Lower leg skin (tissue), 4 donors: Measurements from ENCODE around the gene RPS6KB2. TPM values are rescaled to one million over a fixed set of nuclear protein-coding genes. Genes with fewer than 3 reads are reported as not detected.

ENCODE experiments used
- DNase-seq, 2 donors: peaks; one replicate each; pipeline ENCODE4 v3.0.0-alpha.2; 2019; ENCODE audit warnings: low spot score in 2 of 2
- H3K4me3 ChIP-seq: fragments of 200-600 bp; sonication (generic); 2 replicates; pipeline ENCODE4 v1.5.1; 2017; ENCODE audit warnings: mild to moderate bottlenecking, low read depth; ENCODE audit not compliant: poor library complexity, severe bottlenecking
- CTCF ChIP-seq, 3 donors: fragments of 450-650 bp; IDR thresholded peaks; one replicate each; pipeline ENCODE4 v1.5.1; 2016; ENCODE audit warnings: antibody characterized with exemption in 3 of 3, mild to moderate bottlenecking in 3 of 3, moderate library complexity in 2 of 3
- POLR2A ChIP-seq, 2 donors: fragments of 450-650 bp; IDR thresholded peaks; one replicate each; pipeline ENCODE4 v1.6.1; 2016 to 2017; ENCODE audit warnings: antibody characterized with exemption in 2 of 2, mild to moderate bottlenecking in 1 of 2, moderate library complexity in 1 of 2
- WGBS, 2 donors: methylation state at CpG; one replicate each; pipeline ENCODE4 v1.1.5; 2018; 5-methylcytosine and 5-hydroxymethylcytosine counted together
- intact Hi-C: fragments of 100-400 bp; cut with DNase I; formaldehyde crosslinking; loops from one replicate; pipeline ENCODE4 v1.15.0; 2023; ENCODE audit warnings: low total_unique reads
- total RNA-seq, 4 donors: library from RNA; depleted of rRNA; stranded (reverse); fragments of >200 nt; gene quantifications; one replicate each; pipeline ENCODE4 v1.1.0, GENCODE V29; 2016

RPS6KB2 gene
- total RNA-seq, 4 donors from 2014 or later = 154 to 264 (median 203) TPM

GRCh38 chr11:67482275-67482826, 54.1 kb downstream of the RPS6KB2 start:
- 31 to 45% methylated on average over 19 of the region's 19 CpGs for WGBS, 2 donors
- intact Hi-C loops = no loop called here
- no peak for DNase-seq
- H3K4me3 ChIP-seq = no peak overlapping the region
- TF ChIP-seq CTCF (IDR thresholded peaks at IDR 0.05) = no peak
- TF ChIP-seq POLR2A (IDR thresholded peaks at IDR 0.05) = no peak

GRCh38 chr11:67482827-67483798, 54.8 kb downstream of the RPS6KB2 start, which contains the start of gene AIP:
AIP (plus strand) TSS chr11:67483026; CDS start chr11:67483159, 133 bp downstream.
- intact Hi-C loops = no loop called here
- 10 to 12% methylated on average over 46 to 59 of the region's 60 CpGs for WGBS, 2 donors

GRCh38 chr11:67483831-67484665, 55.8 kb downstream of the RPS6KB2 start:
- whole genome bisulfite sequencing, 2 donors = 83 to 85% methylated on average over 16 of the region's 16 CpGs
- intact Hi-C loops = no loop called here
- TF ChIP-seq CTCF (IDR thresholded peaks at IDR 0.05) (no peak), POLR2A (IDR thresholded peaks at IDR 0.05) (no peak)
- DNase-seq = no peak
- no peak overlapping the region for H3K4me3 ChIP-seq

More at GRCh38 chr11:67482827-67483798, 54.8 kb downstream of the RPS6KB2 start, which contains the start of gene AIP:
- H3K4me3 ChIP-seq = peak within 1 kb of the TSS; percentile 26
- peak; percentile 98 to 99 for DNase-seq
- peak in 1 of 2 donors; percentile 6 for TF ChIP-seq POLR2A (IDR thresholded peaks at IDR 0.05)
- TF ChIP-seq CTCF (IDR thresholded peaks at IDR 0.05) = no peak

- DNase-seq = no peak
- 71 to 78% methylated on average over 11 of the region's 11 CpGs for WGBS, 2 donors
- intact Hi-C loops = no loop called here
- no peak for TF ChIP-seq CTCF (IDR thresholded peaks at IDR 0.05)
- no peak for TF ChIP-seq POLR2A (IDR thresholded peaks at IDR 0.05)
- no peak overlapping the region for H3K4me3 ChIP-seq
Measured at GRCh38 chr11:67484847-67485311, 56.6 kb downstream of the RPS6KB2 start.

Other genes starting within 250 kb of the RPS6KB2 start
- 100 to 1,000 TPM in 3 of 4 donors, 10 to 100 TPM in 1; 81.1 to 127 (median 114) TPM for gene GRK2, start 162.0 kb upstream of the RPS6KB2 start, total RNA-seq
- gene ANKRD13D, start 139.2 kb upstream of the RPS6KB2 start, total RNA-seq = 10 to 100 TPM; 60.5 to 84.7 (median 72.8) TPM
- 10 to 100 TPM; 58.6 to 71.0 (median 62.0) TPM for gene SSH3, start 125.0 kb upstream of the RPS6KB2 start, total RNA-seq
- gene POLD4, start 74.9 kb upstream of the RPS6KB2 start, total RNA-seq = 100 to 1,000 TPM in 1 of 4 donors, 10 to 100 TPM in 3; 82.3 to 126 (median 86.4) TPM
- 1 to 10 TPM; 2.2 to 3.3 (median 2.5) TPM for gene CLCF1, start 54.9 kb upstream of the RPS6KB2 start, total RNA-seq
- gene RAD9A, start 36.5 kb upstream of the RPS6KB2 start, total RNA-seq = 10 to 100 TPM; 24.9 to 28.5 (median 27.2) TPM
- gene PPP1CA, start 26.6 kb upstream of the RPS6KB2 start, total RNA-seq = 100 to 1,000 TPM; 101 to 160 (median 143) TPM
- gene TBC1D10C, start 24.4 kb upstream of the RPS6KB2 start, total RNA-seq = 1 to 10 TPM in 2 of 4 donors, under 1 TPM in 2; 0.71 to 1.3 (median 0.97) TPM
- 1 to 10 TPM in 2 of 4 donors, under 1 TPM in 2; 0.30 to 1.5 (median 1.0) TPM for gene CARNS1, start 12.8 kb upstream of the RPS6KB2 start, total RNA-seq
- gene PTPRCAP, start 9.2 kb downstream of the RPS6KB2 start, total RNA-seq = 1 to 10 TPM; 1.6 to 2.9 (median 2.1) TPM
- 10 to 100 TPM; 40.1 to 79.5 (median 66.9) TPM for gene CORO1B, start 15.0 kb downstream of the RPS6KB2 start, total RNA-seq
- gene GPR152, start 24.2 kb downstream of the RPS6KB2 start, total RNA-seq = not detected
- under 1 TPM in 2 of 4 donors, not detected in 2; 0.11 to 0.25 TPM for gene CABP4, start 26.9 kb downstream of the RPS6KB2 start, total RNA-seq
- gene TMEM134, start 40.8 kb downstream of the RPS6KB2 start, total RNA-seq = 100 to 1,000 TPM; 202 to 374 (median 252) TPM
- gene AIP, start 54.5 kb downstream of the RPS6KB2 start, total RNA-seq = 10 to 100 TPM; 38.7 to 52.5 (median 47.7) TPM
- gene PITPNM1, start 76.9 kb downstream of the RPS6KB2 start, total RNA-seq = 10 to 100 TPM in 3 of 4 donors, 1 to 10 TPM in 1; 7.3 to 19.9 (median 12.6) TPM
- gene CDK2AP2, start 79.7 kb downstream of the RPS6KB2 start, total RNA-seq = 10 to 100 TPM; 16.3 to 40.4 (median 27.8) TPM
- gene CABP2, start 95.0 kb downstream of the RPS6KB2 start, total RNA-seq = not detected
- 1,000 to 10,000 TPM; 1,126 to 2,386 (median 2,019) TPM for gene GSTP1, start 155.3 kb downstream of the RPS6KB2 start, total RNA-seq
- 100 to 1,000 TPM; 238 to 283 (median 269) TPM for gene NDUFV1, start 178.4 kb downstream of the RPS6KB2 start, total RNA-seq
- gene NUDT8, start 201.4 kb downstream of the RPS6KB2 start, total RNA-seq = 10 to 100 TPM; 42.1 to 89.4 (median 55.1) TPM
- not detected for gene TBX10, start 211.3 kb downstream of the RPS6KB2 start, total RNA-seq
- gene ACY3, start 222.2 kb downstream of the RPS6KB2 start, total RNA-seq = 1 to 10 TPM in 1 of 4 donors, under 1 TPM in 1, not detected in 2; 0.34 to 1.3 TPM
- 100 to 1,000 TPM; 127 to 221 (median 170) TPM for gene ALDH3B2, start 246.1 kb downstream of the RPS6KB2 start, total RNA-seq